ENCODE results near the gene PPP3R1.

- TF ChIP-seq CTCF (IDR thresholded peaks at IDR 0.05) = no peak
- no peak for TF ChIP-seq POLR2A (IDR thresholded peaks at IDR 0.05)
Observed at GRCh38 chr2:68258851-68259250, 6.5 kb upstream of the PPP3R1 start.
